GM12891 (cell line): ENCODE measurements around the gene ZNF655.
"Not testable (repeated sequence)": the region's sequence is repeated elsewhere in the genome, so short reads cannot be mapped to it uniquely, and the experiment has no call there.

ENCODE experiments used
- POLR2A ChIP-seq: IDR thresholded peaks from 2 replicates; pipeline ENCODE4 v1.6.1; 2011; ENCODE audit warnings: low read depth, low read length, control low read depth
- POLR2AphosphoS5 ChIP-seq: IDR thresholded peaks from 2 replicates; pipeline ENCODE4 v1.6.1; 2011; ENCODE audit warnings: low read depth, low read length, control low read depth
- TAF1 ChIP-seq: IDR thresholded peaks from 2 replicates; pipeline ENCODE4 v1.6.1; 2011; ENCODE audit warnings: low read depth, low read length, control low read depth

GRCh38 chr7:99580778-99581332, 22.4 kb downstream of the ZNF655 start:
- not testable (repeated sequence) for TF ChIP-seq POLR2AphosphoS5, TAF1, POLR2A
